Smooth muscle cell (in vitro differentiated cells): ENCODE results near the gene RBM20. TPM values are rescaled to one million over a fixed set of nuclear protein-coding genes. Genes with fewer than 3 reads are reported as not detected.

Experiments used
- DNase-seq: peaks from one replicate; lab custom pipeline; 2025; ENCODE audit not compliant: unreplicated experiment; lab: John Stamatoyannopoulos, UW
- H2AFZ ChIP-seq: fragments of 200-600 bp; sonication (generic); 2 replicates; pipeline ENCODE4 v1.6.0; 2016; ENCODE audit warnings: antibody characterized with exemption, low read depth, mild to moderate bottlenecking
- H3F3A ChIP-seq: fragments of 200-600 bp; sonication (generic); 2 replicates; pipeline ENCODE4 v1.6.0; 2017; ENCODE audit warnings: antibody characterized with exemption, low read depth
- H3K27ac ChIP-seq: fragments of 200-600 bp; sonication (generic); 2 replicates; pipeline ENCODE4 v1.5.1; 2016; ENCODE audit warnings: low read depth, mild to moderate bottlenecking
- H3K27me3 ChIP-seq: fragments of 200-600 bp; sonication (generic); 2 replicates; pipeline ENCODE4 v1.6.1; 2016; ENCODE audit warnings: low read depth, mild to moderate bottlenecking
- H3K36me3 ChIP-seq: fragments of 200-600 bp; sonication (generic); 2 replicates; pipeline ENCODE4 v1.5.1; 2016; ENCODE audit warnings: low read depth
- H3K4me1 ChIP-seq: fragments of 200-600 bp; sonication (generic); 2 replicates; pipeline ENCODE4 v1.5.1; 2016; ENCODE audit warnings: low read depth
- H3K4me2 ChIP-seq: fragments of 200-600 bp; sonication (generic); 2 replicates; pipeline ENCODE4 v1.6.0; 2016; ENCODE audit warnings: mild to moderate bottlenecking
- H3K4me3 ChIP-seq: fragments of 200-600 bp; sonication (generic); 2 replicates; pipeline ENCODE4 v1.5.1; 2016; ENCODE audit warnings: mild to moderate bottlenecking
- H3K79me2 ChIP-seq: fragments of 200-600 bp; sonication (generic); 2 replicates; pipeline ENCODE4 v1.6.0; 2016; ENCODE audit warnings: low read depth, mild to moderate bottlenecking
- H3K9ac ChIP-seq: fragments of 200-600 bp; sonication (generic); 2 replicates; pipeline ENCODE4 v1.6.0; 2016; ENCODE audit warnings: low read depth
- H3K9me3 ChIP-seq: fragments of 200-600 bp; sonication (generic); replicated peaks from 2 replicates; pipeline ENCODE4 v1.5.1; 2016; ENCODE audit warnings: low read depth
- H4K20me1 ChIP-seq: fragments of 200-600 bp; sonication (generic); 2 replicates; pipeline ENCODE4 v1.6.0; 2016; ENCODE audit warnings: low read depth
- CTCF ChIP-seq: fragments of 200-600 bp; sonication (generic); IDR thresholded peaks from 2 replicates; pipeline ENCODE4 v1.5.1; 2017; ENCODE audit warnings: borderline replicate concordance, mild to moderate bottlenecking, antibody characterized with exemption; ENCODE audit not compliant: insufficient read depth, poor library complexity, severe bottlenecking
- WGBS: methylation state at CpG from one replicate; pipeline ENCODE4 v1.1.7; 2016; ENCODE audit warnings: low lambda C conversion rate; 5-methylcytosine and 5-hydroxymethylcytosine counted together
- polyA plus RNA-seq: library from polyadenylated mRNA; unstranded; fragments of >200 nt; fragmentation: Nextera tagmentation; extraction: Ambion mirVana; gene quantifications from 2 replicates; pipeline ENCODE4 v1.2.1, GENCODE V29; 2016
- total RNA-seq: library from RNA; depleted of rRNA; stranded (reverse); fragments of >200 nt; gene quantifications from 2 replicates; pipeline ENCODE4 v1.2.3, GENCODE V29; 2014

RBM20 gene
- total and polyA plus RNA-seq, 2 experiments from 2014 or later, result 0.09 TPM

- Histone ChIP-seq H3K4me1 (peaks cover 14% of the 10 kb centered on the region), H3K9ac (no peak overlapping the region), H3K9me3 (no peaks in the 10 kb centered on the region), H3K27me3 (peaks cover 5% of the 10 kb centered on the region), H4K20me1 (no peaks in the 10 kb centered on the region), H3K27ac (no peak overlapping the region), H3K4me2 (no peak overlapping the region), H3F3A (no peaks in the 10 kb centered on the region), H3K36me3 (no peaks in the 10 kb centered on the region), H2AFZ (no peak overlapping the region), H3K79me2 (no peaks in the 10 kb centered on the region), H3K4me3 (no peak overlapping the region)
- no peak for TF ChIP-seq CTCF
- WGBS, result 94% methylated on average over 4 of the region's 4 CpGs
- no peak for DNase-seq
Measured at GRCh38 chr10:110817614-110818013, 173.5 kb downstream of the RBM20 start.

- Histone ChIP-seq H3K79me2 (no peaks in the 10 kb centered on the region), H4K20me1 (no peaks in the 10 kb centered on the region), H2AFZ (no peak overlapping the region), H3K4me2 (no peak overlapping the region), H3K4me1 (peaks cover 23% of the 10 kb centered on the region), H3F3A (no peaks in the 10 kb centered on the region), H3K9ac (no peak overlapping the region), H3K4me3 (no peak overlapping the region), H3K36me3 (no peaks in the 10 kb centered on the region), H3K27me3 (peaks cover 5% of the 10 kb centered on the region), H3K9me3 (no peaks in the 10 kb centered on the region), H3K27ac (no peak overlapping the region)
- DNase-seq, result no peak
- WGBS, result 88% methylated on average over 8 of the region's 8 CpGs
- no peak for TF ChIP-seq CTCF
Measured at GRCh38 chr10:110818311-110819256, 174.4 kb downstream of the RBM20 start.

- Histone ChIP-seq H3F3A (no peaks in the 10 kb centered on the region), H3K4me3 (no peak overlapping the region), H3K9me3 (no peaks in the 10 kb centered on the region), H4K20me1 (no peaks in the 10 kb centered on the region), H3K27ac (no peak overlapping the region), H3K36me3 (no peaks in the 10 kb centered on the region), H2AFZ (peak overlapping the region; percentile 51), H3K4me1 (peaks cover 30% of the 10 kb centered on the region), H3K79me2 (no peaks in the 10 kb centered on the region), H3K9ac (no peak overlapping the region), H3K4me2 (no peak overlapping the region), H3K27me3 (no peaks in the 10 kb centered on the region)
- DNase-seq, result no peak
- 50% methylated on average over 8 of the region's 8 CpGs for WGBS
- TF ChIP-seq CTCF, result no peak
Measured at GRCh38 chr10:110820321-110820814, 176.2 kb downstream of the RBM20 start.

GRCh38 chr10:110821508-110821907 is 177.4 kb downstream of the RBM20 start:
- no peak overlapping the region for H3K4me3 ChIP-seq
- no peak overlapping the region for H3K4me2 ChIP-seq
- no peaks in the 10 kb centered on the region for H3K9me3 ChIP-seq
- no peaks in the 10 kb centered on the region for H3K27me3 ChIP-seq
- no peak for TF ChIP-seq CTCF
- H3K9ac ChIP-seq, result no peak overlapping the region
- no peaks in the 10 kb centered on the region for H4K20me1 ChIP-seq
- peaks cover 30% of the 10 kb centered on the region for H3K4me1 ChIP-seq
- no peak overlapping the region for H2AFZ ChIP-seq
- no peaks in the 10 kb centered on the region for H3K79me2 ChIP-seq
- no peak overlapping the region for H3K27ac ChIP-seq
- H3K36me3 ChIP-seq, result no peaks in the 10 kb centered on the region
- peaks cover 3% of the 10 kb centered on the region for H3F3A ChIP-seq
- no peak for DNase-seq
- 78% methylated on average over 7 of the region's 7 CpGs for WGBS
